A673 (cell line): ENCODE data around the gene PSMB10. TPM values are rescaled to one million over a fixed set of nuclear protein-coding genes. Genes with fewer than 3 reads are reported as not detected.

ENCODE experiments used
- BruUV-seq: library from RNA; stranded (reverse); fragments of 400-500 nt; replicated peaks from 2 replicates; lab custom pipeline; 2021; lab: Mats Ljungman, UMichigan
- CTCF ChIA-PET: fragments of 300-600 bp; sonication (Branson Sonifier 250); formaldehyde crosslinking; loops from one replicate; lab custom pipeline; 2022; ENCODE audit warnings: antibody characterized with exemption; lab: Charles Lee
- POLR2A ChIA-PET: fragments of 300-600 bp; sonication (Branson Sonifier 250); formaldehyde crosslinking; loops from one replicate; lab custom pipeline; 2022; ENCODE audit warnings: antibody characterized with exemption; ENCODE audit not compliant: low non-redundant PET; lab: Charles Lee
- DNase-seq: peaks from one replicate; pipeline ENCODE4 v3.0.0-alpha.2; 2015; ENCODE audit warnings: low spot score
- H3K27ac ChIP-seq: fragments of 200-600 bp; sonication (generic); 2 replicates; pipeline ENCODE4 v1.5.1; 2016; ENCODE audit warnings: mixed run types, low read depth, mild to moderate bottlenecking, mixed read lengths, antibody characterized with exemption, low read length; ENCODE audit not compliant: poor library complexity, severe bottlenecking
- H3K27me3 ChIP-seq: fragments of 200-600 bp; sonication (generic); replicated peaks from 2 replicates; pipeline ENCODE4 v1.6.1; 2017; ENCODE audit warnings: mixed run types, low read depth, mild to moderate bottlenecking, mixed read lengths, antibody characterized with exemption, low read length; ENCODE audit not compliant: insufficient read depth, poor library complexity
- H3K36me3 ChIP-seq: fragments of 200-600 bp; sonication (generic); 2 replicates; pipeline ENCODE4 v1.6.1; 2016; ENCODE audit warnings: mixed run types, mild to moderate bottlenecking, mixed read lengths, antibody characterized with exemption, low read length; ENCODE audit not compliant: insufficient read depth, poor library complexity, severe bottlenecking
- H3K4me1 ChIP-seq: fragments of 200-600 bp; sonication (generic); 2 replicates; pipeline ENCODE4 v1.6.1; 2017; ENCODE audit warnings: mixed run types, mild to moderate bottlenecking, mixed read lengths, antibody characterized with exemption, low read length; ENCODE audit not compliant: insufficient read depth, poor library complexity, severe bottlenecking
- H3K4me3 ChIP-seq: fragments of 200-600 bp; sonication (generic); 2 replicates; pipeline ENCODE4 v1.5.1; 2016; ENCODE audit warnings: low read depth, mixed run types, mild to moderate bottlenecking, mixed read lengths, low read length; ENCODE audit not compliant: poor library complexity, severe bottlenecking
- H3K9me3 ChIP-seq: fragments of 200-600 bp; sonication (generic); 2 replicates; pipeline ENCODE4 v1.6.1; 2016; ENCODE audit warnings: mixed run types, low read depth, mild to moderate bottlenecking, mixed read lengths, antibody characterized with exemption, low read length; ENCODE audit not compliant: poor library complexity, severe bottlenecking
- CTCF ChIP-seq: fragments of 300-800, 200-600 bp; sonication (generic); conservative IDR thresholded peaks from 2 replicates; pipeline ENCODE4 v1.5.1; 2017; ENCODE audit warnings: low read depth, mild to moderate bottlenecking, antibody characterized with exemption, low read length, moderate library complexity, mixed read lengths
- EZH2 ChIP-seq: fragments of 200-600 bp; sonication (generic); IDR thresholded peaks from 2 replicates; pipeline ENCODE4 v1.6.1; 2017; ENCODE audit warnings: borderline replicate concordance, low read depth, mild to moderate bottlenecking, mixed read lengths, antibody characterized with exemption, low read length; ENCODE audit not compliant: poor library complexity, severe bottlenecking
- intact Hi-C: fragments of 100-400 bp; cut with micrococcal nuclease; formaldehyde crosslinking; loops from one replicate; pipeline ENCODE4 v1.10.0; 2022; ENCODE audit not compliant: unreplicated experiment
- total RNA-seq: library from RNA; stranded (reverse); gene quantifications from 2 replicates; pipeline ENCODE4 v1.2.3, GENCODE V29; 2021

PSMB10 gene
- total RNA-seq, 1 experiment from 2014 or later: 21.6 TPM

- Histone ChIP-seq H3K27me3 (no peaks in the 10 kb centered on the region), H3K4me1 (no peaks in the 10 kb centered on the region), H3K27ac (no peak overlapping the region), H3K9me3 (no peaks in the 10 kb centered on the region), H3K36me3 (peaks cover 29% of the 10 kb centered on the region), H3K4me3 (no peak overlapping the region)
- DNase-seq: no peak
- intact Hi-C loops: no loop called here
- POLR2A ChIA-PET: no interaction called here
- TF ChIP-seq EZH2 (no peak), CTCF (no peak)
- no TSS peak for BruUV-seq
- CTCF ChIA-PET: interaction anchor here (1.1 kb wide), 1 partner anchor 16 kb away, joined by 3 read pairs; no protein-coding TSS in a partner anchor
These were observed 6.6 kb upstream of the PSMB10 start for GRCh38 chr16:67943256-67943618.

- no peaks in the 10 kb centered on the region for H3K9me3 ChIP-seq
- CTCF ChIA-PET: interaction anchor here (1.0 to 1.1 kb wide), 2 partner anchors 17 to 107 kb away, joined by 3 read pairs; no protein-coding TSS in a partner anchor
- POLR2A ChIA-PET: no interaction called here
- intact Hi-C loops: no loop called here
- no peak overlapping the region for H3K4me3 ChIP-seq
- no peak for TF ChIP-seq EZH2
- no peak for TF ChIP-seq CTCF
- H3K27ac ChIP-seq: no peak overlapping the region
- H3K36me3 ChIP-seq: peaks cover 26% of the 10 kb centered on the region
- BruUV-seq: no TSS peak
- DNase-seq: no peak
- no peaks in the 10 kb centered on the region for H3K27me3 ChIP-seq
- H3K4me1 ChIP-seq: no peaks in the 10 kb centered on the region
These were observed 6.0 kb upstream of the PSMB10 start for GRCh38 chr16:67942510-67943255.

- H3K9me3 ChIP-seq: no peaks in the 10 kb centered on the region
- CTCF ChIA-PET: interaction anchor here (0.5 to 1.1 kb wide), 4 partner anchors 17 to 172 kb away, joined by 3 to 12 read pairs (median 3); no protein-coding TSS in a partner anchor
- TF ChIP-seq EZH2 (no peak), CTCF (peak; percentile 84)
- H3K4me3 ChIP-seq: no peak overlapping the region
- peaks cover 4% of the 10 kb centered on the region for H3K4me1 ChIP-seq
- no peaks in the 10 kb centered on the region for H3K27me3 ChIP-seq
- POLR2A ChIA-PET: no interaction called here
- DNase-seq: peak; percentile 37
- intact Hi-C loops: no loop called here
- H3K27ac ChIP-seq: no peak overlapping the region
- peaks cover 20% of the 10 kb centered on the region for H3K36me3 ChIP-seq
- BruUV-seq: no TSS peak
These were observed 5.5 kb upstream of the PSMB10 start for GRCh38 chr16:67942200-67942509.
